ACC112 (cell line): ENCODE measurements around the gene NIT2.
"Not testable (repeated sequence)": the region's sequence is repeated elsewhere in the genome, so short reads cannot be mapped to it uniquely, and the experiment has no call there.

Experiments used
- H2AFZ ChIP-seq: fragments of 200-600 bp; sonication (generic); one replicate; pipeline ENCODE4 v1.6.0; 2017; ENCODE audit warnings: antibody characterized with exemption, low read length; ENCODE audit not compliant: unreplicated experiment
- H3K27ac ChIP-seq: fragments of 200-600 bp; sonication (generic); 2 replicates; pipeline ENCODE4 v1.5.1; 2014; ENCODE audit warnings: low read depth, mild to moderate bottlenecking, antibody characterized with exemption, low read length, moderate library complexity
- H3K27me3 ChIP-seq: fragments of 200-600 bp; sonication (generic); 2 replicates; pipeline ENCODE4 v1.6.1; 2014; ENCODE audit warnings: mild to moderate bottlenecking, antibody characterized with exemption, low read length, moderate library complexity, mixed read lengths; ENCODE audit not compliant: insufficient read depth
- H3K36me3 ChIP-seq: fragments of 200-600 bp; sonication (generic); 2 replicates; pipeline ENCODE4 v1.6.1; 2016; ENCODE audit warnings: mild to moderate bottlenecking, antibody characterized with exemption, low read length, moderate library complexity, mixed read lengths; ENCODE audit not compliant: insufficient read depth
- H3K4me1 ChIP-seq: fragments of 200-600 bp; sonication (generic); one replicate; pipeline ENCODE4 v1.6.1; 2016; ENCODE audit warnings: low read length, mixed read lengths; ENCODE audit not compliant: insufficient read depth, unreplicated experiment, control insufficient read depth
- H3K4me3 ChIP-seq: fragments of 200-600 bp; sonication (generic); 2 replicates; pipeline ENCODE4 v1.5.1; 2014; ENCODE audit warnings: mild to moderate bottlenecking, low read depth, low read length
- H3K79me2 ChIP-seq: fragments of 200-600 bp; sonication (generic); one replicate; pipeline ENCODE4 v1.6.0; 2016; ENCODE audit warnings: low read length; ENCODE audit not compliant: control insufficient read depth, unreplicated experiment, insufficient read depth

Gene NIT2

GRCh38 chr3:100317912-100318311 lies 16.6 kb upstream of the NIT2 start:
- Histone ChIP-seq H3K4me1 (peaks cover 11% of the 10 kb centered on the region), H3K36me3 (peaks cover 7% of the 10 kb centered on the region), H2AFZ (no peak overlapping the region), H3K4me3 (no peak overlapping the region), H3K79me2 (no peaks in the 10 kb centered on the region), H3K27ac (no peak overlapping the region), H3K27me3 (no peaks in the 10 kb centered on the region)

- Histone ChIP-seq H3K4me3 (no peak overlapping the region), H3K79me2 (no peaks in the 10 kb centered on the region), H3K4me1 (peaks cover 11% of the 10 kb centered on the region), H3K36me3 (peaks cover 8% of the 10 kb centered on the region; the same call in 1 of the 2 replicates), H2AFZ (no peak overlapping the region), H3K27me3 (no peaks in the 10 kb centered on the region), H3K27ac (no peak overlapping the region)
These were observed 14.6 kb upstream of the NIT2 start for GRCh38 chr3:100319951-100320350.

- Histone ChIP-seq H3K4me1 (no peaks in the 10 kb centered on the region), H3K27ac (no peak overlapping the region), H2AFZ (no peak overlapping the region), H3K36me3 (peaks cover 27% of the 10 kb centered on the region), H3K4me3 (no peak overlapping the region), H3K27me3 (no peaks in the 10 kb centered on the region), H3K79me2 (no peaks in the 10 kb centered on the region)
These were observed 10.5 kb upstream of the NIT2 start for GRCh38 chr3:100324044-100324443.

GRCh38 chr3:100325827-100326226 lies 8.7 kb upstream of the NIT2 start:
- H3K36me3 ChIP-seq = peaks cover 20% of the 10 kb centered on the region
- no peak overlapping the region for H3K4me3 ChIP-seq
- H3K4me1 ChIP-seq = no peaks in the 10 kb centered on the region

GRCh38 chr3:100327377-100327776 lies 7.2 kb upstream of the NIT2 start:
- not testable (repeated sequence) for H3K4me3 ChIP-seq, H3K27ac ChIP-seq, H3K4me1 ChIP-seq, H2AFZ ChIP-seq, H3K79me2 ChIP-seq, H3K27me3 ChIP-seq
- H3K36me3 ChIP-seq = peaks cover 20% of the 10 kb centered on the region

More at GRCh38 chr3:100325827-100326226, 8.7 kb upstream of the NIT2 start:
- no peak overlapping the region for H2AFZ ChIP-seq
- no peaks in the 10 kb centered on the region for H3K79me2 ChIP-seq
- H3K27ac ChIP-seq = no peak overlapping the region
- H3K27me3 ChIP-seq = no peaks in the 10 kb centered on the region

- no peak overlapping the region for H3K27ac ChIP-seq
- H3K4me1 ChIP-seq = peaks cover 5% of the 10 kb centered on the region
- H3K4me3 ChIP-seq = no peak overlapping the region
- peaks cover 4% of the 10 kb centered on the region for H3K79me2 ChIP-seq
- H3K27me3 ChIP-seq = no peaks in the 10 kb centered on the region
- peaks cover 19% of the 10 kb centered on the region for H3K36me3 ChIP-seq
- no peak overlapping the region for H2AFZ ChIP-seq
These were observed 4.6 kb upstream of the NIT2 start for GRCh38 chr3:100329800-100330489.

- Histone ChIP-seq H3K79me2 (peaks cover 11% of the 10 kb centered on the region), H3K36me3 (peaks cover 12% of the 10 kb centered on the region), H3K4me1 (peaks cover 9% of the 10 kb centered on the region), H3K4me3 (no peak overlapping the region), H3K27me3 (no peaks in the 10 kb centered on the region), H3K27ac (no peak overlapping the region), H2AFZ (no peak overlapping the region)
These were observed 3.9 kb upstream of the NIT2 start for GRCh38 chr3:100330651-100331050.

GRCh38 chr3:100331660-100332059 lies 2.9 kb upstream of the NIT2 start:
- H3K4me1 ChIP-seq = peaks cover 13% of the 10 kb centered on the region
- H3K27me3 ChIP-seq = no peaks in the 10 kb centered on the region
- H3K79me2 ChIP-seq = peaks cover 15% of the 10 kb centered on the region
- H3K4me3 ChIP-seq = no peak overlapping the region
- peaks cover 8% of the 10 kb centered on the region for H3K36me3 ChIP-seq
- no peak overlapping the region for H2AFZ ChIP-seq
- no peak overlapping the region for H3K27ac ChIP-seq

- no peak overlapping the region for H2AFZ ChIP-seq
- H3K27me3 ChIP-seq = no peaks in the 10 kb centered on the region
- peaks cover 13% of the 10 kb centered on the region for H3K4me1 ChIP-seq
These were observed 1.5 kb upstream of the NIT2 start for GRCh38 chr3:100333051-100333450.

GRCh38 chr3:100333970-100334487 lies 528 bp upstream of the NIT2 start:
- Histone ChIP-seq H3K4me1 (peaks cover 13% of the 10 kb centered on the region), H2AFZ (peak overlapping the region; percentile 99), H3K79me2 (peaks cover 19% of the 10 kb centered on the region), H3K36me3 (peaks cover 10% of the 10 kb centered on the region; the same call in 1 of the 2 replicates), H3K27ac (no peak overlapping the region), H3K27me3 (no peaks in the 10 kb centered on the region), H3K4me3 (peak overlapping the region; percentile 86)

More at GRCh38 chr3:100333051-100333450, 1.5 kb upstream of the NIT2 start:
- Histone ChIP-seq H3K36me3 (0 out of 2 replicates have a peak, but pooled peaks cover under 1% of the 10 kb centered on the region), H3K4me3 (no peak overlapping the region), H3K79me2 (peaks cover 15% of the 10 kb centered on the region), H3K27ac (no peak overlapping the region)

- Histone ChIP-seq H3K36me3 (peaks cover 18% of the 10 kb centered on the region), H2AFZ (peak overlapping the region; percentile 99), H3K4me3 (peak overlapping the region; percentile 86), H3K27me3 (no peaks in the 10 kb centered on the region), H3K4me1 (peaks cover 13% of the 10 kb centered on the region), H3K27ac (no peak overlapping the region), H3K79me2 (peaks cover 19% of the 10 kb centered on the region)
These were observed 877 bp downstream of the NIT2 start for GRCh38 chr3:100335434-100335833.
